NCI-H146 (cell line): Measurements from ENCODE around the gene NUDT8.
"Not testable (repeated sequence)": the region's sequence is repeated elsewhere in the genome, so short reads cannot be mapped to it uniquely, and the experiment has no call there.

Experiments
- DNase-seq: peaks from one replicate; lab custom pipeline; 2025; lab: John Stamatoyannopoulos, UW

Gene NUDT8

GRCh38 chr11:67627812-67628624 is 1.7 kb downstream of the NUDT8 start:
- DNase-seq: no peak

GRCh38 chr11:67627441-67627811 is 2.3 kb downstream of the NUDT8 start:
- no peak for DNase-seq

GRCh38 chr11:67626970-67627369 is 2.8 kb downstream of the NUDT8 start:
- no peak for DNase-seq

GRCh38 chr11:67626131-67626833 is 3.5 kb downstream of the NUDT8 start:
- DNase-seq: not testable (repeated sequence)

- not testable (repeated sequence) for DNase-seq
Observed at GRCh38 chr11:67623795-67624194, 5.9 kb downstream of the NUDT8 start.

GRCh38 chr11:67622905-67623304 is 6.8 kb downstream of the NUDT8 start:
- DNase-seq: not testable (repeated sequence)

- not testable (repeated sequence) for DNase-seq
Observed at GRCh38 chr11:67621928-67622327, 7.8 kb downstream of the NUDT8 start.

- DNase-seq: not testable (repeated sequence)
Observed at GRCh38 chr11:67620621-67621020, 9.1 kb downstream of the NUDT8 start.

- not testable (repeated sequence) for DNase-seq
Observed at GRCh38 chr11:67619683-67620618, 9.8 kb downstream of the NUDT8 start.

- not testable (repeated sequence) for DNase-seq
Observed at GRCh38 chr11:67618901-67619659, 10.7 kb downstream of the NUDT8 start.

GRCh38 chr11:67617243-67617953 is 12.3 kb downstream of the NUDT8 start:
- DNase-seq: no peak

- DNase-seq: no peak
Observed at GRCh38 chr11:67616431-67617242, 13.1 kb downstream of the NUDT8 start.

GRCh38 chr11:67615728-67616430 is 13.9 kb downstream of the NUDT8 start:
- DNase-seq: no peak

GRCh38 chr11:67614730-67615714 is 14.7 kb downstream of the NUDT8 start:
- DNase-seq: peak; percentile 26

GRCh38 chr11:67613960-67614715 is 15.6 kb downstream of the NUDT8 start:
- peak; percentile 33 for DNase-seq

GRCh38 chr11:67613313-67613959 is 16.3 kb downstream of the NUDT8 start:
- no peak for DNase-seq

- DNase-seq: no peak
Observed at GRCh38 chr11:67612751-67613150, 17.0 kb downstream of the NUDT8 start.
